H1 (cell line): Measurements from ENCODE around the gene NRTN. TPM values are rescaled to one million over a fixed set of nuclear protein-coding genes. Genes with fewer than 3 reads are reported as not detected.

ENCODE experiments used
- CTCF ChIA-PET: fragments of 300-600 bp; sonication (Branson Sonifier 250); formaldehyde crosslinking; loops from one replicate; lab custom pipeline; 2021; ENCODE audit not compliant: partially characterized antibody; lab: Charles Lee
- POLR2A ChIA-PET: fragments of 300-600 bp; sonication (Branson Sonifier 250); formaldehyde crosslinking; loops from one replicate; lab custom pipeline; 2021; ENCODE audit warnings: inconsistent platforms; ENCODE audit not compliant: partially characterized antibody; lab: Charles Lee
- DNase-seq, 2 experiments: peaks; one replicate each; pipeline versions ENCODE4 v3.0.0 to v3.0.0-alpha.2; 2010 to 2022; ENCODE audit warnings: low spot score in 2 of 2, low read depth in 1 of 2, mixed read lengths in 1 of 2
- FAIRE-seq: peaks from 2 replicates; lab custom pipeline; 2011; peaks lifted over from hg19 to GRCh38; lab: Jason Lieb, UNC
- H2AFZ ChIP-seq: 2 replicates; pipeline ENCODE4 v1.8.1; 2012; ENCODE audit warnings: low read length, inconsistent platforms
- H2AK5ac ChIP-seq: 2 replicates; pipeline ENCODE4 v1.6.1; 2013; ENCODE audit warnings: low read depth, low read length
- H2BK120ac ChIP-seq: replicated peaks from 2 replicates; pipeline ENCODE3; 2013; ENCODE audit warnings: low read depth, low read length, inconsistent platforms
- H2BK12ac ChIP-seq: 2 replicates; pipeline ENCODE4 v1.6.1; 2013; ENCODE audit warnings: low read depth, low read length
- H2BK15ac ChIP-seq: 2 replicates; pipeline ENCODE4 v1.6.1; 2013; ENCODE audit warnings: low read length
- H2BK20ac ChIP-seq: 2 replicates; pipeline ENCODE4 v1.6.1; 2013; ENCODE audit warnings: low read length
- H2BK5ac ChIP-seq: 2 replicates; pipeline ENCODE4 v1.6.1; 2013; ENCODE audit warnings: low read depth, low read length
- H3K14ac ChIP-seq: 2 replicates; pipeline ENCODE4 v1.6.1; 2013; ENCODE audit warnings: inconsistent platforms; ENCODE audit not compliant: insufficient read length
- H3K18ac ChIP-seq: 2 replicates; pipeline ENCODE4 v1.6.1; 2013; ENCODE audit warnings: low read length; ENCODE audit errors: extremely low read depth
- H3K23ac ChIP-seq: 2 replicates; pipeline ENCODE4 v1.6.1; 2013; ENCODE audit warnings: inconsistent platforms; ENCODE audit not compliant: insufficient read length
- H3K23me2 ChIP-seq: 2 replicates; pipeline ENCODE4 v1.6.1; 2013; ENCODE audit warnings: low read depth, low read length
- H3K27ac ChIP-seq: 2 replicates; pipeline ENCODE4 v1.6.1; 2011; ENCODE audit warnings: low read depth, low read length, inconsistent platforms
- H3K27me3 ChIP-seq, 4 experiments: replicated peaks in 1 of 4; 1 replicate in 1 of 4; 2 replicates in 3 of 4; pipeline versions ENCODE4 v1.6.1 to v1.8.1; 2011 to 2013; ENCODE audit warnings: low read length in 3 of 4, mild to moderate bottlenecking in 3 of 4, inconsistent platforms in 2 of 4, mixed read lengths in 2 of 4, moderate library complexity in 1 of 4; ENCODE audit not compliant: control insufficient read depth in 3 of 4, insufficient read depth in 3 of 4; ENCODE audit errors: extremely low read depth in 1 of 4
- H3K36me3 ChIP-seq, 4 experiments: 2 replicates each; pipeline versions ENCODE4 v1.6.1 to v1.8.1; 2011 to 2013; ENCODE audit warnings: mild to moderate bottlenecking in 4 of 4, low read length in 3 of 4, moderate library complexity in 2 of 4, control low read depth in 1 of 4, inconsistent platforms in 1 of 4; ENCODE audit not compliant: insufficient read depth in 4 of 4, control insufficient read depth in 2 of 4
- H3K4ac ChIP-seq: replicated peaks from 2 replicates; pipeline ENCODE3; 2013; ENCODE audit warnings: low read length, low read depth, mixed read lengths, inconsistent platforms; ENCODE audit not compliant: insufficient read length
- H3K4me1 ChIP-seq, 4 experiments: replicated peaks in 1 of 4; 1 replicate in 1 of 4; 2 replicates in 3 of 4; pipeline versions ENCODE4 v1.6.1 to v1.8.1; 2011 to 2013; ENCODE audit warnings: low read length in 3 of 4, inconsistent platforms in 2 of 4, mixed read lengths in 1 of 4; ENCODE audit not compliant: insufficient read depth in 4 of 4, control insufficient read depth in 3 of 4
- H3K4me2 ChIP-seq, 2 experiments: 2 replicates each; pipeline versions ENCODE4 v1.6.1 to v1.8.1; 2011 to 2013; ENCODE audit warnings: low read depth in 2 of 2, low read length in 2 of 2, control low read depth in 1 of 2, inconsistent platforms in 1 of 2, mild to moderate bottlenecking in 1 of 2; ENCODE audit not compliant: insufficient read depth in 1 of 2
- H3K4me3 ChIP-seq, 4 experiments: fragments of 200-600, 300-600 bp in 1 of 4; sonication (generic), shearing (Covaris generic), sonication (Bioruptor Twin) in 1 of 4; 2 replicates each; pipeline versions ENCODE4 v1.5.1 to v1.8.1; 2011 to 2016; ENCODE audit warnings: low read length in 4 of 4, low read depth in 3 of 4, control low read depth in 2 of 4, inconsistent platforms in 2 of 4, mild to moderate bottlenecking in 2 of 4, mixed read lengths in 1 of 4, moderate library complexity in 1 of 4; ENCODE audit not compliant: insufficient read depth in 2 of 4; ENCODE audit errors: extremely low read depth in 1 of 4
- H3K56ac ChIP-seq: replicated peaks from 2 replicates; pipeline ENCODE3; 2013; ENCODE audit warnings: low read depth, mild to moderate bottlenecking, mixed read lengths, low read length, inconsistent platforms; ENCODE audit not compliant: insufficient read length
- H3K79me1 ChIP-seq: 2 replicates; pipeline ENCODE4 v1.6.1; 2013; ENCODE audit warnings: low read depth, low read length, control low read depth
- H3K79me2 ChIP-seq, 2 experiments: 2 replicates each; pipeline versions ENCODE4 v1.6.1 to v1.8.1; 2012 to 2013; ENCODE audit warnings: low read length in 2 of 2, mild to moderate bottlenecking in 2 of 2, inconsistent platforms in 1 of 2; ENCODE audit not compliant: insufficient read depth in 2 of 2, control insufficient read depth in 1 of 2
- H3K9ac ChIP-seq, 4 experiments: replicated peaks in 1 of 4; 1 replicate in 1 of 4; 2 replicates in 3 of 4; pipeline versions ENCODE4 v1.6.1 to v1.8.1; 2011 to 2013; ENCODE audit warnings: low read depth in 3 of 4, low read length in 3 of 4, control low read depth in 2 of 4, mild to moderate bottlenecking in 2 of 4, moderate library complexity in 2 of 4, inconsistent platforms in 1 of 4; ENCODE audit errors: extremely low read depth in 1 of 4
- H3K9me3 ChIP-seq, 2 experiments: 2 replicates each; pipeline versions ENCODE4 v1.6.1 to v1.8.1; 2012 to 2013; ENCODE audit warnings: mild to moderate bottlenecking in 2 of 2, moderate library complexity in 2 of 2, control low read depth in 1 of 2, inconsistent platforms in 1 of 2, low read depth in 1 of 2, low read length in 1 of 2, mixed read lengths in 1 of 2; ENCODE audit not compliant: insufficient read depth in 2 of 2
- H4K20me1 ChIP-seq, 2 experiments: replicated peaks in 1 of 2; 2 replicates each; pipeline versions ENCODE3 to v1.8.1; 2011 to 2013; ENCODE audit warnings: inconsistent platforms in 2 of 2, low read length in 2 of 2, mild to moderate bottlenecking in 1 of 2; ENCODE audit not compliant: insufficient read depth in 2 of 2, control insufficient read depth in 1 of 2
- H4K5ac ChIP-seq: 2 replicates; pipeline ENCODE4 v1.6.1; 2013; ENCODE audit warnings: low read length, low read depth, mixed read lengths, inconsistent platforms; ENCODE audit not compliant: insufficient read length
- H4K8ac ChIP-seq: 2 replicates; pipeline ENCODE4 v1.8.0; 2013; ENCODE audit warnings: mild to moderate bottlenecking, moderate library complexity, low read length, inconsistent platforms; ENCODE audit not compliant: insufficient read depth; ENCODE audit errors: extremely low read depth
- H4K91ac ChIP-seq: replicated peaks from 2 replicates; pipeline ENCODE3; 2013; ENCODE audit warnings: low read length, mixed read lengths, inconsistent platforms; ENCODE audit not compliant: insufficient read length
- ATF3 ChIP-seq: IDR thresholded peaks from 2 replicates; pipeline ENCODE4 v1.6.1; 2011; ENCODE audit warnings: low read depth, mild to moderate bottlenecking, low read length; ENCODE audit not compliant: insufficient read depth
- SRF ChIP-seq: IDR thresholded peaks from 2 replicates; pipeline ENCODE4 v1.6.1; 2011; ENCODE audit warnings: mild to moderate bottlenecking, low read depth, low read length, moderate library complexity
- WGBS, 2 experiments: shearing (Covaris generic) in 1 of 2; methylation state at CpG; one replicate each; pipeline versions ENCODE4 v1.1.6 to v1.1.7; 2013 to 2015; ENCODE audit warnings: low lambda C conversion rate in 2 of 2, mixed read lengths in 2 of 2, inconsistent platforms in 1 of 2, low coverage in 1 of 2, missing lambda C conversion rate in 1 of 2; ENCODE audit not compliant: insufficient replicate concordance in 2 of 2, insufficient coverage in 1 of 2, insufficient read length in 1 of 2; ENCODE audit errors: extremely low coverage in 1 of 2, missing lambda C conversion rate in 1 of 2; 5-methylcytosine and 5-hydroxymethylcytosine counted together
- polyA plus RNA-seq, 7 experiments: library from polyadenylated mRNA; depleted of rRNA in 3 of 7; stranded (reverse) in 5 of 7; unstranded in 2 of 7; fragments of >200 nt in 5 of 7; fragments of 200-250 nt in 2 of 7; gene quantifications; 1 replicate in 5 of 7; 2 replicates in 1 of 7; 4 replicates in 1 of 7; pipeline versions ENCODE4 v1.2.1 to v1.2.3, GENCODE V29; 2011 to 2013; ENCODE audit warnings: missing spikeins in 2 of 7, mixed read lengths in 2 of 7
- total RNA-seq: library from RNA; stranded (reverse); fragmentation: NEBNext Ultra II Directional; extraction: Animal tissue kit (Norgen Biotek cat#: 25700); gene quantifications from 2 replicates; pipeline ENCODE4 v1.2.1, GENCODE V29; 2021

Gene NRTN
- total and polyA plus RNA-seq, 2 of the 8 experiments (the other 6 are each of a cell fraction or from before 2014, with no cell fraction given): 3.9 to 5.3 TPM

DNA sequence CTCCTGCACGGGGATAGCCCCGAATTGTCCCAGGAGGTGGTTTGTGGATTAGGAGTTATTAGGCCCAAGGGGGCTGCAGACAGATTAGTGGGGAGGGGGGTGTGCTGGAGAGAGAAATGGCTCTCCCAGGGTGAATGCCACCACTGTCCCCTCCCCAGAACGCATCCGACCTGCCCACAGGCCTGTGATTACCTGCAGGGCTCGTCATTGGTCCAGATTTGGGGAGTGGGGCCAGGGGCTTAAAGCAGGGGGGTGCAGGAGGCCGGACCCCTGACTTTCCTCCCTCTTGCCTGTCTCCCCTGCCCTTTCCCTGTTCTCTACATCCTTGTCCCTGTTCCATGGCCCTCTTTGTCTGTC lies 1.2 kb downstream of the NRTN start:
- H3K56ac ChIP-seq: no peak overlapping the region
- H3K36me3 ChIP-seq: no peaks in the 10 kb centered on the region
- POLR2A ChIA-PET: interaction anchor here (0.9 to 3.4 kb wide), 4 partner anchors 21 to 97 kb away, joined by 4 to 35 read pairs (median 10); partner anchors contain the start of gene NDUFA11
- no peak overlapping the region for H2BK12ac ChIP-seq
- H3K79me2 ChIP-seq: no peaks in the 10 kb centered on the region; a peak in 1 of 4 replicates
- H3K79me1 ChIP-seq: peaks cover 4% of the 10 kb centered on the region; the same call in 1 of the 2 replicates
- H3K4me3 ChIP-seq: peak overlapping the region in 1 of 4 experiments; percentile 58; a peak in 2 of 8 replicates
- H3K23ac ChIP-seq: no peak overlapping the region
- H2BK15ac ChIP-seq: no peak overlapping the region
- H3K18ac ChIP-seq: no peak overlapping the region; the same call in 1 of the 2 replicates
- H3K4ac ChIP-seq: peak overlapping the region; percentile 77
- no peak overlapping the region for H2BK120ac ChIP-seq
- no peak for FAIRE-seq
- 24% methylated on average over 5 of the region's 6 CpGs; no CpG with 5 or more reads in 1 of the 2 experiments for WGBS, 2 experiments
- H3K27ac ChIP-seq: no peak overlapping the region
- no peak overlapping the region for H2AFZ ChIP-seq
- H4K5ac ChIP-seq: no peak overlapping the region
- peak overlapping the region; percentile 51 to 69 for H3K4me2 ChIP-seq
- peaks cover 2 to 16% (median 8%) of the 10 kb centered on the region in 4 experiments; a peak in 6 of 7 replicates for H3K27me3 ChIP-seq
- H3K23me2 ChIP-seq: peaks cover 7% of the 10 kb centered on the region
- no peak for TF ChIP-seq ATF3
- TF ChIP-seq SRF: no peak
- peaks cover 0 to 18% (median 10%) of the 10 kb centered on the region in 4 experiments; a peak in 5 of 7 replicates for H3K4me1 ChIP-seq
- H4K8ac ChIP-seq: peak overlapping the region; percentile 36
- peaks cover 0 to 6% of the 10 kb centered on the region in 2 experiments for H4K20me1 ChIP-seq
- no peak overlapping the region for H3K9ac ChIP-seq
- no peak for DNase-seq
- H3K14ac ChIP-seq: no peak overlapping the region
- CTCF ChIA-PET: interaction anchor here (0.7 to 4.5 kb wide), 13 partner anchors 12 to 216 kb away, joined by 3 to 32 read pairs (median 4); no protein-coding TSS in a partner anchor
- H2BK5ac ChIP-seq: no peak overlapping the region
- no peaks in the 10 kb centered on the region for H3K9me3 ChIP-seq
- H2BK20ac ChIP-seq: no peak overlapping the region
- no peak overlapping the region for H2AK5ac ChIP-seq
- H4K91ac ChIP-seq: no peak overlapping the region
